Left renal pelvis (tissue), 4 donors: ENCODE measurements around the gene NEUROD6. TPM values are rescaled to one million over a fixed set of nuclear protein-coding genes. Genes with fewer than 3 reads are reported as not detected.
A peak's percentile ranks its signal among the peaks of the same experiment; 100 is the strongest.

Source experiments
- DNase-seq, 4 donors: peaks; one replicate each; pipeline ENCODE4 v3.0.0-alpha.2; 2013; ENCODE audit warnings: low read depth in 4 of 4, low spot score in 3 of 4
- polyA plus RNA-seq, 4 donors: library from polyadenylated mRNA; unstranded; fragments of 120-200 nt; gene quantifications; one replicate each; pipeline ENCODE4 v1.2.1, GENCODE V29; 2013; ENCODE audit not compliant: insufficient read length in 4 of 4

Gene NEUROD6
- polyA plus RNA-seq, result not detected

DNA sequence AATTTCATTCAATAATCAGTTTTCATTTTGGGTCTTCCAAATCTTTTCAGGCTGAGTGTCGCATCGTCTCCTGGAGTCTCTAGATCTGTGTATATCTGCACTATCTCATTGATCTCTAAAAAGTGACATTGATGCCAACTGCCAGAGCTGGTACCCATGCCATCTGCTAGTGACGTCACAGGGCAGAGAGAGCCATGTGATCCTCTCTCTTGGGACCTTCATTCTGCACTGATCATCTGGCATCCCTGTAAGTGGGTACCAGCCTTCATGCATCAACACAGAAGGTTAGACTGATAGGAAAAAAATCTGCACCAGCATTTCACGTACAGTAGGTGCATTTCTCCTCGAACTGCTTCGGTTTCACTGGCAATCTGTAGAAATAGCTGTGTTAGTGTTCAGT is at the start of gene NEUROD6:
Gene NEUROD6 (minus strand): TSS at position 124 of the 400 bp plus-strand sequence. CDS start 1,458 bp downstream, outside the sequence.
- no peak for DNase-seq

DNA sequence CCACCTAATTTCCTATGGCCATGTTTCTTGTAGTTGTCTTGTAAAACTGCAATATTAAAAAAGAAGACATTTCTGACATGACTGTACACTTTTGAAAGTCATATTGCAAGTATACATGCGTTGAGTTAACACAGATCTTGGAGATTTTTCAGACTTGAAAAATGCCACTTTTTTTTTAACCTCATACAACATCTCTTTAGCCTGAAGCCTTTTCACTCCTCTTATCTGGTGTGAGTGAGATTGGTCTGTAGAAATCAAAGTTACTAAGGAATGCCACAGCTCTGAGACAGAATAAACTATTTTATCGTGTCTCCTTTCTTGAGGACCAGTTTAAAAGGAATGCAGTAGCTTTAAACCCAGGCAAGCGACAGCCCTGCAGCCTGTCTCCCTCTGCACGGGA is 43.9 kb upstream of the NEUROD6 start:
- DNase-seq, result no peak

DNA sequence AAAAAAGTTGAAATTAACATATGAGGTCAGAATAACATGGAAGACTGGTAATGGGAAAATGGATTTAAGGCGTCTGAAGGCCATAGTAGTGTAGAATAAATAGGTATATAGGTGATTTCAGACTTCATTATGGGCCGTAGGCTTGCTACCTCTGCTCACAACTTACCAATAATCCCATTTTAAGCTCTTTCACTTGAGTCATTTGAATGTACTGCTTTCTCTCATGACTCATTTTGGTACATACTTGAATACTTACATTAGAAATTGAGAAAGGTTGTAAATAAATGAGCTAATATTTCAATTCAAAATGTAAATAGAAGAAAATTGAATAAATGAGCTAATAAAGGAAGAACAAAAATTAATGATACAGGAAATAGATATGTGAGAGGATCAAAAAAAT is 42.2 kb upstream of the NEUROD6 start:
- no peak for DNase-seq

DNA sequence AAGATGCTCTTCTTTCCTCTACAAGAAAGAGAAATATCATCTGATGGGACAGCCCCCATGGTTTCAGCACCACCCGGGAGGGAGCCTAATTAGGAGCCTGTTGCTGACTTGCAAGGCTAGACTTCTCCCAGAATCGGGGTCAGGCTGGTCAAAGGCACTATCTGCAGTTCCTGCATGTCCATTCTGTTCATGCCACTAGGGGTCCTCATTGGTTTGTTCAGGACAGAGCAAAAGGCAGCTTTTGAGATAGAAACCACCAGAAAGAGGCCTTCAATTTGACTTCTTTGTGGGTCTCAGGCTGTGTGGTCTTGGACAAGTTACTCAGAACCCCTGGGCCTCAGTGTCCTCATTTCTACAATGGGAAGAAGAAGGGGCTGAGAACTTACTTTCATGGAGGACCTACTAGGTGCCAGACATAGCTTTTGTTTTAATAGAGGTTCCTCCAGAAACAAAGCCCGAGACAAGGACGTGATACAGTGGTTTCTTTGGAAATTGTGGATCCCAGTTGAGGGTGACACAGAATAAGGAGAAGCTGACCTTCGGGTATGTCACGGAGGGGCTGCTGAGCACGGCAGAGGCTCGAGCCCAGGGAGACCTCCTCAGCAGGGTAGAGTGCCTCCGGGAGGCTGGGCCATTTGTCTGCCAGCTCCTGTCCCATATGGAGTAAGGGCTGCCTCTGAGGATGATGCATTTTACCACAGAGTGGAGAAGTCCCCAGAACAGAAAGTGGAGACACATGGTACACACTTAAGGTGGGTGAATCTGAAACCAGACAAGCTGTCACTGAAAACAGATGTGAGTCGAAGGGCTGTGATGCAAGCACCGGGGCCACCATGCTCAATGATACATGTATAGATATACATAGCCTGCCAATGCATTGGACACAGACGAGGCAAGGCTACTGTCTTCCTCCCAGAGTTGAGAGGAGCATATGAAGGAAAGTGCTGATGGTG is 33.1 kb upstream of the NEUROD6 start:
- DNase-seq, result peak; percentile 10 to 21 (median 16)

DNA sequence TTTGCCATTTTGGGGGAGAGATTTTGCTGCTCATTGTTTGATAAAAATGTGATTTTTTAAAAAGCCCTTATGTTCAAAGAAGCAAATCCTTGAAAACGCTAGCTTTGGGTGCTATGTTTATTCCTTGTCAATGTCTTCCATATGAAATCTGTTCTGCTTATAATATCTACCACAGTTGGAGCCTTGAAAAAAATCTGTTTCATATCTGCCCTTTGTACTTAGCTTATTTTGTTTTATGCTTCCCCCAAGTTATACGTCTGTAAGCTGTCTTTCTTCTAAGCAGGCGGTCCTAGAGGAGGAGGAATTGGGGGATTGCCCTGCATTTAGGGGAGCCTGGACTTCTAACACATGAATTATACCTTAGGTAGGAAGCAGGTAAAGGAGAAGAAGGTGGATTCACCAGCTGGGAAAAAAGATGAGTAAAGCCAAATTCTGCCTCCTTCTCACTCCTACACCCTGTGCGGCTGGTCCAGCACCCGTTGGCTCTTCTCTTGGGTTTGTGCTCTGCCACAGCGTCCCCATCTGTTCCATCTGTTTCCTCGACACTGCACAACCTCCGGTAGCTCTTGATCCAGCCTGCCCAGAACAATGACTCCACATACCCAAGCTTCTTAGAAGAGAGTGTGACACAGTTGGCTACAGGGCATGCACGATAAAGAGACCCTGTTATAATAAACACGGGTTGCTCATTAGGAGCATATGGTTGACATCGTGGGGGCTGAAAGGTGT is 31.9 kb upstream of the NEUROD6 start:
- no peak for DNase-seq

DNA sequence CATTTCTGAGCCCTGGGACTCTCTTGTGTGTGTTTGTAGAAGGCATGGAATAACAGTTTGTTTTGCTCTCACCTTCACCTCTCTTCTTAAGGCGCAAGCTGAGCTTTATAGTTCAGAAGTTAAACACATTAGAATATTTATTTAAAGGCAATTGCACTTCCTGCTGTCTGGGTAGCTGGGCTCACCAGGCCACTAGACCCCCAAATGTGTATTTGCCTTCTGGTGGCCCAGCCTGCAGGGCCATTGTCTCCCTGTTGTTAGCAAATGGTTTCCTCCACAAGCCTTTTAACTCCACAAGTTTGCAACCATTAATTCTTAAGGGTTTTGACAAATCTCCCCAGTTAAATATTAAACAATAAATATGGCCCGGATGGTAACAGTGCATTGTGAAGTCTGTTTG is 31.1 kb upstream of the NEUROD6 start:
- DNase-seq, result no peak

DNA sequence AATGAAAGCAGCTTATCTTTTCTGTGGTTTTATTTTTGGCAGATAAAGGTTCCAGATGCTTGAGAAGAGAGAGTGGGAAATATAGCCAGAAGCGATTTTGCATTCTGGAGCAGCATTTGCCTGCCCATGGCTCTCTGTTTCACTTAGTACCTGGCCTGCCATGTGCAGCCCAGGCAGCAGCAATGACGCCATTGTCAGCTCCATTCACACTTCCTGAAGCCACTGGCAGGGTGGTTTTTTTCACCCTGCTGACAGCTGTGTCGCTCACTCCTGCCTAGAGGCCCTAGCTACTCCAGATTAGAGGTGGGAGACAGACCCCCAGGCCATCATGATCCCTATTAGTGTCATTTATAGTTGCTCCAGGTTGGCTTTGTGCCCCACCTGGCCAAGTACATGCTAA is 30.1 kb upstream of the NEUROD6 start:
- no peak for DNase-seq

DNA sequence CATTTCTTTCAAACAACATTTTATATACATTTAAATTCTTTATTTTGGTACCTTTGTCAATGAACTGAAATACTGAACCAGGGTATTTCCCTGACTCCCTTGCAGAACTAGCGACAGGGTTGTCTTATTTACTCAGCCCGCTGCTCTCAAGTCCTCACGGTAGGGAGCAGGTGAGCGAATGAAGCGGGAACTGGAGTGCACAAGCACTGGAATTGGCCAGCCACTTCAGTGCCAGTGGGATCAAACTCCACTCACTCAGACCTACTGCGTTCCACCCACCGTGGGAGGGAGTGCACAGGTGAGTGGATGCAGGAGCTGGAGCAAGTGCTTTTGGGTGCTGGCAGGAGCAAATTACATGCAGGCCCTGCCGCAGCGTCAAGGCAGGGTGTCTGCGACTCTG is 28.1 kb upstream of the NEUROD6 start:
- DNase-seq, result no peak

DNA sequence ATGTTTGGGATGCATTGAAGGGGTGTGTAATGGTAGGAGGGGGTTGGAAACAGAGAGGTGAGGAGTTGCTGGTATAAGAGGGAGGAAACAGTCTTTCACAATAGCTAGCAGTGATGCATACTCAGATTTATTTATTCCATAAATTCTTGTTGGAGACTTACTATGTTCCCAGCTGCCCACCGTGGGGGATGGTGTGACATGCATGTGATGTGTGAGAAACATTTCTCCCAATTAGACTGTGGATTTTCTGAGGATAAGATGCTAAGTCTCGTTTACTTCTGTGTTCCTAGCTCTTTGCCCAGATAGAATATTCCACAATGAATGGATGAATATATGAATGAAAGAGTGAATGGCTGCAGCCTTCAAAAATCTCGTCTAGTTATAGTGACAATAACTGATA is 23.0 kb upstream of the NEUROD6 start:
- no peak for DNase-seq

DNA sequence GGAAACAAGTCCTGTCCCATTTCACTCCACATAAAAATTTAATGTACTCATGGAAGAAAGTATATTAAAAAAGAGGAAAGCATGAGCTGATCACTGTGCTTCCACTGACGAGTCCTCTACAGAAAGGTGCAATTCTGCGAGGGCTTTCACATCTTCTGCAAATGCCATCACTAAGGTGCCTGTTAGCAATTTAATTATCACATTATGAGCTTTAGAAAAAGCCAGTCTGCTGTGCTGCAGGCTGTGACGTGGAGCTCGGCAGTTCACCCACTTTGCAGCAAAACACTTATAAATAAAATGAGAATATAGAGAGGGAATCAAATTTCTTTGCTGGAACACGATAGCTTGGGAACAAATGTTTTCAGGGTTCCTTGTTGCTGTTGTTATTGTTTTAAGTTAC is 22.5 kb upstream of the NEUROD6 start:
- DNase-seq, result no peak

DNA sequence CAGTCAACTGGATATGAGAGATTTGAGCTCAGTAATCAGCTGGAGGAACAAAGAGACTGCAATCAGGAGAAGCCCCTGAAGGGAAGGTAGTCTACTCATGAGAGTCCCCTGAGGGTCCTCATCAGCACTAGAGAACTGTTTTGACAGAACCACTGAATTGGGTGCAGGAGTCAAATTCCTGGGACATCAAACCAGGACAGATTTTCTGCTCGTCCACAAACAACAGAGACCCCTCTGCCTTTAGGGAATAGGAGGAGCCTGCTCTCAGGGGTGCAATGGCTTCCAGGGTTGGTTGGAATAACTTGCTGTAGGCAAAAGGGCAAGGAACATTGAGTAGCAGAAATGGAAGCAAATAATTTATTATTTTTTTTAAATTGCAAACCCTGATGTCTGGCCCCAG is 21.9 kb upstream of the NEUROD6 start:
- DNase-seq, result no peak

DNA sequence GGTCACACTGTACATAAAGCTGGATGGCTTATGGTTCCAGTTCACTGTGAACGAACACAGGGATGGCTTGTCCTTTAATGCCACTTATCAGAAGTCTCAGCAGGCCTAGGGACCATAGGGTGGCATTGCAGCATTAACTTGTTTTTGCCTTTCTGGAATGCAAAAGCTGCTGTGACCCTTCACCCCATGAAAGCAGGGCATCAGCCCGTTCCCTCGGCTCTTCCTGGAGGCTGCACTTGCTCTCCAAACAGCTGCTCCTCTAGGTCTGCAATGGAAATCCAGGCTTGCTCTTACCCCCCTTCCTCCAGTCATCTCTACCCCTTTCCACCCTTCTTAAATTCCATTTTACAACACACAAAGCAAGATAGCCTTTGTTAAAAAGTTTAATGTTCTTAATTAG is 17.9 kb upstream of the NEUROD6 start:
- no peak for DNase-seq

DNA sequence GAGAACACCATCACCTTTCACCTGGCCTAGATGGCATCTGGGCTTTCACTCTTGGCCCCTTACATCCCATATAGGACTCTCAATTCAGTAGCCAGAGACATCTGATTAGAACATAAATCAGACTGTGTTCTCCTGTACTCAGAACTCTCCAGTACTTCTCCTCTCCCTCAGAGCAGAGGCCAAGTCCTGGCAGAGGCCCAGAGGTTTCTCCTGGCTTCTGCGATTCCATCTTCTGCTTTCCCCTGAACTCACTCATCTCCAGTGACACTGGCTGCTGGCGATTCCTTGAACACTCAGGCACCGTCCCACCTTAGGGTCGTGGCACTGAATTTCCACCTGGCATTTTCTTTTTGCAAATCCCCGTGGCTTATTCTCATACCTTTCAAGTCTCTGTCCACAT is 4.9 kb upstream of the NEUROD6 start:
- no peak for DNase-seq

DNA sequence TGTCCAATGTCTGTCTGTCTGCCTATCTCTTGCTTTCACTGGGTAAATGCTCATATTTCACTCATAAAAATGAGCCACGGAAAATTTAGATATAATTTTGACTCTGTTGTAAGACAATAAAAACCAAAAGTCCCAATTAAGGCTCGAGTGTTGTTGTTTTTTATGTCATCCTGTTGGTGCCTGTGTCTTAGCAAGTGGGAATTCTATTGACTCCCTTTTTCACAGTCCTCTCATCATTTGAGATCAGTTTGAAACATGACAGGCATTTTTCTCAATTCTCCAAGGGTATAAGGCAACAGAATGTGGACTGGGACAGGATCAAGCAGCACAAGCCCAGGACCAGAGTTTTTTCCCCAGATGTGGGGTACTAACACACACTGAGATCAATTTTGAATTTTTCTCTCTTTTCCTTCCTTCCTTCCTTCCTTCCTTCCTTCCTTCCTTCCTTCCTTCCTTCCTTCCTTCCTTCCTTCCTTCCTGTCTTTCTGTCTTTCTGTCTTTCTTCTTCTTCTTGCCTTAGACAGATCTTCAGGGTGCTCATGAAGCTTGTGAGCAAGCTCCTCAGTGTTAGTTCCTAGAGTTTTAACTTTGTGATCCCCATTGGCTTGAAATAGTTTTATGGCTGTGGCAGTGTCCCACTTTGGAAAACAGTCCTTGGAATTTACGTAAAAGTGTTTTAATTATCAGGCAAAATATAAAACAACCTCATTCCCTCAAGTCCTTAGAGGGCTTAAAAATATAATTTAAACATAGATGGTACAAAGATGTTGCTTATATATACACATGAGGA is 3.2 kb upstream of the NEUROD6 start:
- DNase-seq, result no peak

DNA sequence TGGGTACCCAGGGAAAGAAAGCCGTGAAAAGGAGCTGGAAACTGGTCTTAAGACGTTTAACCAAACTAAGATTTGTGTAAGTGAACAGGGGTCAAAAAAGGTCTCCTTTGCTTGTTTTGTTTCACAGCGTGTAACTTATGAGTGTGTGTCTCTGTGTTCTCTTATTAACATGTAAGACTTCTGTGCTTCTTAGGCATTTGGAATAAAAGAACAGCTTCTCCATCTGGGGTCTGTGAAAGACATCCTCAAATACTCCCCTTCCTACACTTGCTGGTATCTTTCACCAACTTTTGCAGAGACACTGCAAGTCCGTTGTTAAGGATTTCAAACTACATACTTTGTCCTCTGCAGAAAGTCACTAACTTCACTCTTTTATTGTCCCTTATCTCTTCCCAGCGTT is 615 bp upstream of the NEUROD6 start:
- DNase-seq, result no peak

DNA sequence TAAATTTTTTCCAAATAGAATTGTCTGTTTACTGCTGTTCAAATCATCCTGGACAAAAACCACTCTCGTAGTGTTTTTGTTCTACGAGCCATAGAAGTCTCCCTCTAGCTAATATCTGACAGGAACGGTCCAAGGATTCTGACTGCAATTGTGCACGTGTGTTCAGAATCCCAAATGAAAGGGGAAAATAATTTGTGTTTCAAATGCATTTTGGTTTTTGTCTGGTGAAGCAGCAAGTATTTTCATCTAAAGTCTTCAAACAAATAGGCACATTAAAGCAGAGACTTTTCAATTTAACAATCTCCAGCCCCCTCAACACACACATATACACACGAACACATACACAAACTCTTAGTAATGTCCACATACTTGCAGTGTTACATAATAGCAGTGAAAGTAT is 475 bp downstream of the NEUROD6 start:
- DNase-seq, result no peak

DNA sequence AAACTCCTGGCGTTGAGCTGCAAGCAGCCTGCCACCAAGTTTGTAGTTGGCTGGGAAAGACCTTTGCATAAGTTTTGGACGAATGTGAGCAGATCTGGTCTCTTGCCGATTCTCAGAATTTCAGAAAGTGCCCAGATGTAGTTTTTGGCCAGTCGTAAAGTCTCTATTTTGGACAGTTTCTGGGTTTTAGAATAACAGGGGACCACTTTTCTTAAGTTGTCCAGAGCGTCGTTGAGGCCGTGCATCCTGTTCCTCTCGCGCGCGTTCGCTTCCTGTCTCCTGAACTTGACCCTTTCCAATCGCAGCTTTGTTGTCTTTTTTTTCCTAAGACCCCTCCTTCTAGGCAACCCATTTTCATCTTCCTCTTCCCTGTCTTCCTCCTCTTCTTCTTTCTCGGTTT is 1.8 kb downstream of the NEUROD6 start:
- no peak for DNase-seq

DNA sequence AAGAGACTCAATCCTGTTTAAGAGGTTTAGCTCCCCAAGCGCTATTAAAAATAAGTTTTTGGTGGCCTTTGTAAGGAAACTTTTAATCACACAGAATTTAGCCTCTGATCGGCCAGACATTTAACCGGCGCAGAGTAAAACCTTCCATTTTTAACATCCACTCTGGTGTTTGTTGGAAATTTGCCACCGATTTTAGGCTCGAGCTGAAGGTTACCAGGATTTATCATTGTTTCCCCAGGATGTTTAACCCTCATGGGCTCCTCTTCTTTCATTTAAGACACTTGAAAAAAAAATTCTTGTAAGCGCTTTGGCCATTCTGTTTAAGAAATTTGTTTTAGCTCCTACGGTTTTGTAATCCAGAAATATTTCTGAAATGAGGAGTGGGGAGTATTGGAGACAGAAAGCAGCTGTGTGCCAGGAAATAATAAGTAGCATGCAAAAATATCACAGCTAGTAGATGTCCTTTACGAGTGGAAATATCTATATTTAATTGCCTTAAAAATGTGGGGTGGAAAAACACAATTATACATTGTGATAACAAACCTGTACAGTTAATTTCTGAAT is 3.4 kb downstream of the NEUROD6 start:
- DNase-seq, result no peak

DNA sequence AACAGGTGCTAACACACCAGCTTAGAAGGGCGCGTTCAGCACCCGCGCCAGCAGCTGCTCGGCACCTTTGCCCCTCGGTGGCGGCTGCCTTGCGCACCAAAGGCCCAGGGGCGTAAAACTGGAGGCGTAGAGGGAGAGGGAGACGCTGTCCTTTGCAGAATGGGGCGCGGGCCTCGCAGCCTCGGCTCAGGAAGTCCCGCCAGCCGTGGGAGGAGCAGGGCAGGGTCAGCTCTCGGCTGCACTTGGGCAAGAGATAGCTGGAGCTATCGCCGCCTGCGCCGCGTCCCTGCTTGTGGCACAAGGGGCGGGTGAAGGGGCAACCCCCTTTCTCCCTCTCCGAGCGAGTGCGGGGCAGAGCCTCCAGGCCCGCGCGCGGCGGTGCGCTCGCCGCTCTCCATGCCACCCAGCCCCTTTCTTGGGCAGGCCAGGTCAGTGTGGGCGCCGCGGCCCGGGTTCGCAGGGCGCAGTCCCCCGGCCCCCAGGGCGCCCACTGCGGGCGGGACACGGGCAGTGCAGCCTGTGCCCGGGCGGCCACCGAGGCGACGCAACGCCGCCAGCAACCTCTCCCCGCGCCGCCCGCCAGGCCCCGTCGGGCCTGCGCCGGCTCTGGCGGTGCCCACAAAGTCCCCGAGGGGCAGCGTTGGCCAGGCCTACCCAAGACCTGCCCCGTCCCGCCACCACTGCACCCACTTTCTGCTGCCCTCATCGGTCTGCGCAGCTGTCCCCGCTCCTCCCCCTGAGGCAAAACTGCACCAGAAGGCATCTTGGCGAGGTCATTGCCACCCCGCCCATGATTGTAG is 4.1 kb downstream of the NEUROD6 start:
- DNase-seq, result no peak

DNA sequence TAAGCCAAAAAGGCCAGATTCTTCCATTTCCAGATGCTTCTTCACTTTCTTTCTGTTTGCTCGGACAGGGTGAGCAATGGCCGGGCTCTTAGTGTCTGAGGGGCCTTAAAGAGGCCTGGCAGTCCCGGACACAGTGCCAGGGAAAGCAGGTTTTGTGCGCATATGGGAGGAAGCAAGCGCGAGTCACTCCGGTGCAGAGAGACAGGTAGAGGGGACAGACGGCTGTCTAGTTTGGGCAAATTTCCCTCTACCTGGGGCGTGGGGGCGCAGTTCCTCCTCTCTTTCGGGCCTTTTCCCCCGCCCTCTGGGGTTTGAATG is 4.7 kb downstream of the NEUROD6 start:
- DNase-seq, result no peak
